BJ (cell line): ENCODE data around the gene ANKK1. TPM values are rescaled to one million over a fixed set of nuclear protein-coding genes. Genes with fewer than 3 reads are reported as not detected.

Experiments used
- CTCF ChIA-PET: fragments of 350-600 bp; formaldehyde crosslinking; extraction: SDS; loops from one replicate; lab custom pipeline; 2021; ENCODE audit warnings: antibody characterized with exemption, inconsistent platforms; lab: Yijun Ruan, JAX
- POLR2A ChIA-PET: fragments of 300-600 bp; sonication (Branson Sonifier 250); formaldehyde crosslinking; extraction: SDS; loops from one replicate; lab custom pipeline; 2021; ENCODE audit warnings: antibody characterized with exemption; lab: Charles Lee
- DNase-seq: peaks from one replicate; pipeline ENCODE4 v3.0.0-alpha.2; 2011; ENCODE audit warnings: low read depth
- H3K27me3 ChIP-seq: 2 replicates; pipeline ENCODE4 v1.6.0; 2011; ENCODE audit warnings: low read length; ENCODE audit not compliant: control insufficient read depth, insufficient read depth
- H3K36me3 ChIP-seq: 2 replicates; pipeline ENCODE4 v1.5.1; 2011; ENCODE audit warnings: low read length; ENCODE audit not compliant: control insufficient read depth, insufficient read depth
- H3K4me3 ChIP-seq: 2 replicates; pipeline ENCODE4 v1.5.1; 2011; ENCODE audit warnings: low read depth, mild to moderate bottlenecking, control low read depth, low read length
- CTCF ChIP-seq: IDR thresholded peaks from 2 replicates; pipeline ENCODE4 v1.5.1; 2011; ENCODE audit warnings: low read depth, mild to moderate bottlenecking, control low read depth, inconsistent platforms, low read length, moderate library complexity; ENCODE audit not compliant: insufficient read depth
- polyA plus RNA-seq: library from polyadenylated mRNA; depleted of rRNA; stranded (reverse); fragments of >200 nt; gene quantifications from 2 replicates; pipeline ENCODE4 v1.2.3, GENCODE V29; 2011; rRNA removed
- small RNA-seq: library from RNA; depleted of rRNA; stranded (forward); fragments of <200 nt; gene quantifications from one replicate; pipeline ENCODE3, GENCODE V24; 2012; ENCODE audit warnings: low replicate concordance, low read depth; ENCODE audit not compliant: insufficient read length

Gene ANKK1
- polyA plus RNA-seq, 1 experiment, result not detected

- H3K4me3 ChIP-seq, result no peak overlapping the region
- H3K27me3 ChIP-seq, result no peaks in the 10 kb centered on the region
- TF ChIP-seq CTCF, result no peak
- no peak for DNase-seq
- H3K36me3 ChIP-seq, result no peaks in the 10 kb centered on the region
- CTCF ChIA-PET, result interaction anchor here (0.7 kb wide), 1 partner anchor 10 kb away, joined by 3 read pairs; no protein-coding TSS in a partner anchor
- POLR2A ChIA-PET, result no interaction called here
These were observed 60.2 kb downstream of the ANKK1 start for GRCh38 chr11:113447621-113448315.

DNA sequence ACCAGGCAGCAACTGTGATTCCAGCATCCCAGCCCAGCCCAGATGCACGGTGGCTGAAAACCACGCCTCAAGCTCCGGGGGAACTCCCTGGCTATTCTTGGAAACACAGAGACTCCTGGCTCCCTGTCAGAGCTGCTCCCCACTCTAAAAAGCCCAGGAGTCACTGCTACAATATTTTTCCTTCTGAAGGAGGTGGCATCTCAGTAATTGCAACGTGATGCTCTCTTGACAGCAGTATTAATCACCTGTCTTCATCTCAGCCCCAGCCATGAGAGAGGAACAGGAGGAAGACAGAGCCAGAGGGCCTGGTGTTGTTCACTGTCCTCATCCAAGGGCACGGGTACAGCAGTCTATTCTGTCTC lies 60.7 kb downstream of the ANKK1 start:
- POLR2A ChIA-PET, result no interaction called here
- Histone ChIP-seq H3K36me3 (no peaks in the 10 kb centered on the region), H3K27me3 (no peaks in the 10 kb centered on the region), H3K4me3 (no peak overlapping the region)
- no peak for DNase-seq
- CTCF ChIA-PET, result interaction anchor here (0.7 kb wide), 1 partner anchor 9 kb away, joined by 3 read pairs; no protein-coding TSS in a partner anchor
- TF ChIP-seq CTCF, result no peak

- Histone ChIP-seq H3K36me3 (no peaks in the 10 kb centered on the region), H3K4me3 (no peak overlapping the region), H3K27me3 (no peaks in the 10 kb centered on the region)
- ChIA-PET POLR2A (no interaction called here), CTCF (no interaction called here)
- no peak for TF ChIP-seq CTCF
- no peak for DNase-seq
These were observed 62.2 kb downstream of the ANKK1 start for GRCh38 chr11:113449743-113450142.

Small RNA genes within 50 kb of the gene (small RNA-seq; reads per million reads assigned to genes)
- gene MIR4301, result not detected

Other genes starting within 250 kb of the ANKK1 start
- 11.2 and 14.0 TPM in 2 replicates for gene TTC12, start 73.2 kb upstream of the ANKK1 start, polyA plus RNA-seq
- not detected in 2 replicates for gene DRD2, start 87.6 kb downstream of the ANKK1 start, polyA plus RNA-seq